Right lobe of liver (tissue), 6 donors: ENCODE measurements around the gene BAAT. TPM values are rescaled to one million over a fixed set of nuclear protein-coding genes. Genes with fewer than 3 reads are reported as not detected.

Experiments
- ATAC-seq, 4 donors: fragments of 200-7000 bp; cut with Tn5 transposase; one replicate each; pipeline ENCODE4 v1.9.1; 2020; ENCODE audit warnings: mild to moderate bottlenecking in 4 of 4, moderate library complexity in 4 of 4
- DNase-seq, 3 donors: peaks; one replicate each; pipeline ENCODE4 v3.0.0-alpha.2; 2020
- H3K27ac ChIP-seq, 3 donors: fragments of 200-600 bp; one replicate each; pipeline ENCODE4 v1.8.0; 2022
- H3K27me3 ChIP-seq, 2 donors: fragments of 200-600 bp; one replicate each; pipeline ENCODE4 v1.8.0; 2022
- H3K36me3 ChIP-seq, 4 donors: fragments of 200-600 bp; sonication (generic) in 1 of 4; one replicate each; pipeline versions ENCODE4 v1.5.1 to v1.8.0; 2017 to 2022; ENCODE audit warnings: control low read depth in 1 of 4
- H3K4me1 ChIP-seq, 4 donors: fragments of 200-600 bp; sonication (generic) in 1 of 4; one replicate each; pipeline versions ENCODE4 v1.5.1 to v1.8.0; 2017 to 2022; ENCODE audit warnings: control low read depth in 1 of 4
- H3K4me3 ChIP-seq, 3 donors: fragments of 200-600 bp; one replicate each; pipeline ENCODE4 v1.8.0; 2022
- H3K9me3 ChIP-seq, 4 donors: fragments of 200-600 bp; sonication (generic) in 1 of 4; one replicate each; pipeline versions ENCODE4 v1.5.1 to v1.8.0; 2017 to 2022; ENCODE audit warnings: control low read depth in 1 of 4
- CTCF ChIP-seq, 4 donors: fragments of 200-600 bp in 3 of 4; fragments of 450-650 bp in 1 of 4; IDR thresholded peaks; one replicate each; pipeline versions ENCODE4 v1.5.1 to v1.8.0; 2016 to 2022; ENCODE audit warnings: antibody characterized with exemption in 4 of 4, mild to moderate bottlenecking in 2 of 4
- POLR2A ChIP-seq: fragments of 450-650 bp; IDR thresholded peaks from one replicate; pipeline ENCODE4 v1.6.1; 2017; ENCODE audit warnings: antibody characterized with exemption, mild to moderate bottlenecking
- WGBS: methylation state at CpG from one replicate; pipeline ENCODE4 v1.1.6; 2018; ENCODE audit warnings: low coverage, low lambda C conversion rate; ENCODE audit not compliant: insufficient coverage; ENCODE audit errors: missing lambda C conversion rate; 5-methylcytosine and 5-hydroxymethylcytosine counted together
- intact Hi-C, 2 donors: fragments of 100-400 bp; cut with DNase I; formaldehyde crosslinking; loops; one replicate each; pipeline versions ENCODE4 v1.11.2 to v1.14.1; 2022
- total RNA-seq, 6 experiments: library from RNA; depleted of rRNA in 2 of 6; stranded (reverse); fragments of >200 nt in 2 of 6; fragmentation: NEBNext Ultra II Directional in 3 of 6; extraction: Animal tissue kit (Norgen Biotek cat#: 25700) in 3 of 6; gene quantifications; one replicate each; pipeline versions ENCODE4 v1.1.0 to v1.2.4, GENCODE V29; 2016 to 2023
- donor health status: DM: no; HTN: yes; CAD: no.
- donor health status: DM: no; HTN: no; CAD: no.
- donor health status: DM: no; HTN: no; CAD: no.
- donor health status: DM: no; HTN: yes; CAD: no.
- donor health status: DM: no; HTN: yes; CAD: no.

Gene BAAT
- total RNA-seq, 6 experiments from 2014 or later: 223 to 648 (median 507) TPM

- no peak overlapping the region for H3K4me3 ChIP-seq
- no peaks in the 10 kb centered on the region for H3K9me3 ChIP-seq
- peaks cover 0 to 73% (median 31%) of the 10 kb centered on the region in 4 donors for H3K4me1 ChIP-seq
- peak in 1 of 4 donors; percentile 3 for ATAC-seq
- TF ChIP-seq POLR2A (no peak), CTCF (IDR thresholded peaks at IDR 0.05) (no peak)
- WGBS: 46% methylated on average over 2 of the region's 3 CpGs
- no peaks in the 10 kb centered on the region for H3K27me3 ChIP-seq
- intact Hi-C loops: no loop called here
- H3K36me3 ChIP-seq: peaks cover 5 to 99% (median 50%) of the 10 kb centered on the region in 4 donors
- H3K27ac ChIP-seq: peak overlapping the region in 2 of 3 donors; percentile 20 to 26
- DNase-seq: no peak
These were observed 44.1 kb upstream of the BAAT start for GRCh38 chr9:101428909-101429308.

DNA sequence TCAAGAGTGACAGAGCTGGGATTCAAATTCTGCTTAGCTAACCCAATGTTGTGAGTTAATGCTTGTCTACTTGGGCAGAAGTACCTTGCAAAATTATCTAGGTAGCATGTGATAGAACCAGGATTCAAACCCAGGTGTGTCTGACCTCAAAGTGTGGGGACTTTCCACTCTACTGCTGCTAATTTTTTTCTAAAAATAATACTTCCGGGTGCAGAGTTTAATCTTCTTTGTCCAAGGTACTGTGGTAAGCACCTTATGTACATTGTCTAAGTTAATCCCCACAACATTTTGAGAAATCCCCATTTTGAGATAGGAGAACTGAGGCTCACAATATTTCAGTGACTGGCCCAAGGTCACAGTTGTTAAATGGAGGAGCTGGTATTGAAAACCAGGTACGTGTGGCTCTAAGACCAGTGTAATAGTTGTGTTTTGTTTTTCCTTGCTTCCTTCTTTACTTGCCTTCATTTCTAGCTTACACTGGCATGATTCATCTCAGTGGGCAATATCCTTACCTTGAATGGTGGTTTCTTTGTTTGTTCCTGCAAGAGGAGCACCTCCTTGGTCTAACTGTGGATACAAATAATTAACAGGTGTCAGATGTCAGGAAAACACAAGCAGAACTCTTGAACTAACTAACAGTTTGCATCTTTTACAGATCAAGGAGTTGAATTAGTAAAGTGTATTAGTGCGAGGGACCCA lies 43.3 kb upstream of the BAAT start:
- TF ChIP-seq POLR2A (no peak), CTCF (IDR thresholded peaks at IDR 0.05) (no peak)
- H3K36me3 ChIP-seq: peaks cover 5 to 98% (median 54%) of the 10 kb centered on the region in 4 donors
- H3K4me3 ChIP-seq: no peak overlapping the region
- H3K27ac ChIP-seq: peak overlapping the region; percentile 13 to 20 (median 19)
- H3K27me3 ChIP-seq: no peaks in the 10 kb centered on the region
- 48% methylated on average over 3 of the region's 3 CpGs for WGBS
- peaks cover 0 to 81% (median 35%) of the 10 kb centered on the region in 4 donors for H3K4me1 ChIP-seq
- no peak for DNase-seq
- H3K9me3 ChIP-seq: no peaks in the 10 kb centered on the region
- peak in 3 of 4 donors; percentile 0 to 9 (median 0) for ATAC-seq
- intact Hi-C loops: no loop called here

GRCh38 chr9:101427358-101427757 lies 42.6 kb upstream of the BAAT start:
- peaks cover 5 to 99% (median 55%) of the 10 kb centered on the region in 4 donors for H3K36me3 ChIP-seq
- H3K4me3 ChIP-seq: no peak overlapping the region
- DNase-seq: no peak
- peak in 2 of 4 donors; percentile 0 for ATAC-seq
- H3K27me3 ChIP-seq: no peaks in the 10 kb centered on the region
- H3K9me3 ChIP-seq: no peaks in the 10 kb centered on the region
- no CpG with 5 or more reads among the region's 8 CpGs for WGBS
- H3K27ac ChIP-seq: peak overlapping the region in 2 of 3 donors; percentile 19 to 20
- no peak for TF ChIP-seq CTCF (IDR thresholded peaks at IDR 0.05)
- no peak for TF ChIP-seq POLR2A
- H3K4me1 ChIP-seq: peaks cover 0 to 88% (median 38%) of the 10 kb centered on the region in 4 donors
- intact Hi-C loops: no loop called here

DNA sequence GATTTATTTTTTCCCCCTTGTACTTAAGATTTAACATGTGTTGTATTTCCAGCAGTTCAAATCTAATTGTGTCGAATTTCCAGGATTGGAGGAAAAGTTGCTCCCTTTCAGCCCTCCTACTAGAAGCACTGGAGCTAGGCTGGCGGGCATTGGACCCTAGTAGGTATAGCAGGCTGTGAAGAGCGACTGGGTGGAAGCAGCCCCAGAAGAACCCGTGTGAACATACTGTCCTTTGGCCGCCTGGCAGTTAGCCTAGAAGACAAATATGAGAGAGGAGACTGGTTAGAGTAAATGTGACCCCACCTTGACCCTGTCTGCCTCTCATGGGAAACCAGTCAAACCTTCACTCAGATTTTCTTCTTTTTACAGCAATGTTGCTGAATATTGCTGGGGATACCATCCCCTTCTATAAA lies 36.9 kb upstream of the BAAT start:
- no peaks in the 10 kb centered on the region for H3K9me3 ChIP-seq
- 37% methylated on average over 5 of the region's 5 CpGs for WGBS
- intact Hi-C loops: no loop called here
- H3K27me3 ChIP-seq: no peaks in the 10 kb centered on the region
- peaks cover 0 to 61% (median 34%) of the 10 kb centered on the region in 4 donors for H3K36me3 ChIP-seq
- H3K4me3 ChIP-seq: no peak overlapping the region
- H3K4me1 ChIP-seq: peaks cover 0 to 49% (median 19%) of the 10 kb centered on the region in 4 donors
- TF ChIP-seq POLR2A (peak; percentile 12), CTCF (IDR thresholded peaks at IDR 0.05) (no peak)
- DNase-seq: peak; percentile 48 to 83 (median 72)
- H3K27ac ChIP-seq: peak overlapping the region in 1 of 3 donors; percentile 6
- ATAC-seq: peak; percentile 35 to 57 (median 44)
